HEK293 (cell line): ENCODE data around the gene CIZ1.
A peak's percentile ranks its signal among the peaks of the same experiment; 100 is the strongest.

Experiments used
- CTCF ChIA-PET: fragments of 350-600 bp; formaldehyde crosslinking; extraction: SDS; loops from one replicate; lab custom pipeline; 2021; ENCODE audit warnings: antibody characterized with exemption; lab: Yijun Ruan, JAX
- POLR2A ChIA-PET: fragments of 300-600 bp; formaldehyde crosslinking; extraction: SDS; loops from one replicate; lab custom pipeline; 2020; ENCODE audit warnings: antibody characterized with exemption, inconsistent platforms; lab: Yijun Ruan, JAX
- H3K27ac ChIP-seq: fragments of 200-500 bp; sonication (Bioruptor generic); 2 replicates; pipeline ENCODE4 v1.5.1; 2014; ENCODE audit warnings: low read depth, low read length, control low read depth, inconsistent platforms; ENCODE audit errors: extremely low read depth
- H3K36me3 ChIP-seq, 2 experiments: fragments of 200-500 bp in 1 of 2; sonication (Bioruptor generic) in 1 of 2; 1 replicate in 1 of 2; 2 replicates in 1 of 2; pipeline ENCODE4 v1.5.1; 2014 to 2017; ENCODE audit warnings: inconsistent platforms in 2 of 2, low read length in 2 of 2; ENCODE audit not compliant: control insufficient read depth in 2 of 2, insufficient read depth in 1 of 2
- H3K4me1 ChIP-seq: fragments of 200-500 bp; sonication (Bioruptor generic); 2 replicates; pipeline ENCODE4 v1.5.1; 2014; ENCODE audit warnings: mild to moderate bottlenecking, low read length, inconsistent platforms; ENCODE audit not compliant: control insufficient read depth, insufficient read depth
- H3K4me3 ChIP-seq: 2 replicates; pipeline ENCODE4 v1.5.1; 2011; ENCODE audit warnings: low read depth, mild to moderate bottlenecking, control low read depth, low read length, moderate library complexity
- H3K9me3 ChIP-seq: fragments of 200-500 bp; sonication (Bioruptor generic); 2 replicates; pipeline ENCODE4 v1.5.1; 2014; ENCODE audit warnings: low read depth, low read length, inconsistent platforms; ENCODE audit not compliant: control insufficient read depth, insufficient read depth
- BCL11B ChIP-seq: fragments of 450-650 bp; formaldehyde crosslinking; IDR thresholded peaks from 2 replicates; pipeline ENCODE4 v1.5.1; 2016; ENCODE audit warnings: low read depth, missing biosample characterization, missing genetic modification characterization
- GLI2 ChIP-seq: fragments of 450-650 bp; formaldehyde crosslinking; IDR thresholded peaks from 2 replicates; pipeline ENCODE4; 2017; ENCODE audit warnings: missing biosample characterization, missing genetic modification characterization, low read depth, borderline replicate concordance
- KLF9 ChIP-seq: fragments of 450-650 bp; formaldehyde crosslinking; IDR thresholded peaks from 2 replicates; pipeline ENCODE4 v1.5.1; 2016; ENCODE audit warnings: missing biosample characterization, missing genetic modification characterization, low read depth
- MZF1 ChIP-seq: fragments of 450-650 bp; formaldehyde crosslinking; IDR thresholded peaks from 2 replicates; pipeline ENCODE4 v1.5.1; 2017; ENCODE audit warnings: missing biosample characterization, missing genetic modification characterization, borderline replicate concordance
- PRDM1 ChIP-seq: fragments of 450-650 bp; formaldehyde crosslinking; IDR thresholded peaks from 2 replicates; pipeline ENCODE4; 2016; ENCODE audit warnings: missing biosample characterization, missing genetic modification characterization
- ZBTB7A ChIP-seq: fragments of 450-650 bp; formaldehyde crosslinking; IDR thresholded peaks from 2 replicates; pipeline ENCODE4 v1.5.1; 2016; ENCODE audit warnings: low read depth, missing biosample characterization, missing genetic modification characterization
- ZNF148 ChIP-seq: fragments of 450-650 bp; formaldehyde crosslinking; IDR thresholded peaks from 2 replicates; pipeline ENCODE4 v1.5.0; 2017; ENCODE audit warnings: missing biosample characterization, missing genetic modification characterization, borderline replicate concordance
- ZNF223 ChIP-seq: fragments of 450-650 bp; formaldehyde crosslinking; IDR thresholded peaks from 2 replicates; pipeline ENCODE4 v1.5.1; 2016; ENCODE audit warnings: missing biosample characterization, missing genetic modification characterization
- ZNF366 ChIP-seq: fragments of 450-650 bp; formaldehyde crosslinking; conservative IDR thresholded peaks from 2 replicates; pipeline ENCODE4 v1.5.1; 2016; ENCODE audit warnings: missing biosample characterization, missing genetic modification characterization
- ZNF596 ChIP-seq: fragments of 450-650 bp; IDR thresholded peaks from 2 replicates; pipeline ENCODE4 v1.5.0; 2018; ENCODE audit warnings: missing biosample characterization, mild to moderate bottlenecking, missing genetic modification characterization, moderate library complexity
- ZNF600 ChIP-seq: fragments of 450-650 bp; formaldehyde crosslinking; IDR thresholded peaks from 2 replicates; pipeline ENCODE4 v1.5.1; 2016; ENCODE audit warnings: missing biosample characterization, missing genetic modification characterization
- ZNF776 ChIP-seq: fragments of 450-650 bp; formaldehyde crosslinking; IDR thresholded peaks from 2 replicates; pipeline ENCODE4 v1.5.0; 2017; ENCODE audit warnings: missing biosample characterization, missing genetic modification characterization, borderline replicate concordance
- ZNF777 ChIP-seq: fragments of 450-650 bp; formaldehyde crosslinking; IDR thresholded peaks from 2 replicates; pipeline ENCODE4 v1.5.1; 2017; ENCODE audit warnings: missing biosample characterization, missing genetic modification characterization, borderline replicate concordance
- ZNF791 ChIP-seq: fragments of 450-650 bp; formaldehyde crosslinking; IDR thresholded peaks from 2 replicates; pipeline ENCODE4 v1.5.1; 2016; ENCODE audit warnings: missing biosample characterization, missing genetic modification characterization
- ZNF830 ChIP-seq: fragments of 450-650 bp; IDR thresholded peaks from 2 replicates; pipeline ENCODE4 v1.5.0; 2018; ENCODE audit warnings: missing biosample characterization, missing genetic modification characterization, low read depth, mild to moderate bottlenecking, moderate library complexity
- ZNF843 ChIP-seq: fragments of 450-650 bp; formaldehyde crosslinking; IDR thresholded peaks from 2 replicates; pipeline ENCODE4 v1.5.1; 2016; ENCODE audit warnings: missing biosample characterization, missing genetic modification characterization
- ZSCAN18 ChIP-seq: fragments of 450-650 bp; formaldehyde crosslinking; IDR thresholded peaks from 2 replicates; pipeline ENCODE4 v1.5.1; 2016; ENCODE audit warnings: missing biosample characterization, missing genetic modification characterization

Gene CIZ1

GRCh38 chr9:128120061-128120740 is 71.2 kb downstream of the CIZ1 start:
- TF ChIP-seq ZNF148 (tag by site-specific recombination) = no peak
- no peak for TF ChIP-seq ZNF777 (tag by site-specific recombination)
- no peak for TF ChIP-seq ZSCAN18 (tag by site-specific recombination)
- TF ChIP-seq ZNF791 = no peak
- no peak for TF ChIP-seq ZNF223
- no peak for TF ChIP-seq GLI2 (tag by site-specific recombination)
- no peak overlapping the region for H3K27ac ChIP-seq
- no peak overlapping the region for H3K4me3 ChIP-seq
- H3K4me1 ChIP-seq = no peaks in the 10 kb centered on the region
- ChIA-PET POLR2A (interaction anchor here (0.6 to 1.4 kb wide), 4 partner anchors 8 to 569 kb away, joined by 3 read pairs; no protein-coding TSS in a partner anchor), CTCF (interaction anchor here (0.6 to 1.6 kb wide), 3 partner anchors 8 to 336 kb away, joined by 3 to 10 read pairs (median 4); no protein-coding TSS in a partner anchor)
- H3K36me3 ChIP-seq = peaks cover 0 to 55% of the 10 kb centered on the region in 2 experiments; a peak in 2 of 3 replicates
- H3K9me3 ChIP-seq = no peaks in the 10 kb centered on the region

GRCh38 chr9:128118971-128119665 is 72.3 kb downstream of the CIZ1 start:
- CTCF ChIA-PET = interaction anchor here (1.2 to 1.6 kb wide), 2 partner anchors 9 to 176 kb away, joined by 4 to 10 read pairs; no protein-coding TSS in a partner anchor

GRCh38 chr9:128118472-128118857 is 72.9 kb downstream of the CIZ1 start:
- Histone ChIP-seq H3K9me3 (no peaks in the 10 kb centered on the region), H3K27ac (no peak overlapping the region), H3K36me3 (peaks cover 0 to 51% of the 10 kb centered on the region in 2 experiments; a peak in 2 of 3 replicates), H3K4me1 (no peaks in the 10 kb centered on the region)
- ChIA-PET POLR2A (interaction anchor here (1.8 kb wide), 1 partner anchor 9 kb away, joined by 13 read pairs; the partner anchor contains the start of gene PTGES2), CTCF (interaction anchor here (0.7 to 5.2 kb wide), 43 partner anchors 8 to 300 kb away, joined by 3 to 88 read pairs (median 8); partner anchors contain the start of genes NAIF1, PIP5KL1 and SLC25A25)
- TF ChIP-seq ZNF843 (tag by site-specific recombination) (0 out of 2 replicates have a peak, but pooled peaks have one; percentile 27), ZNF830 (no peak), KLF9 (tag by site-specific recombination) (no peak), PRDM1 (tag by site-specific recombination) (0 out of 2 replicates have a peak, but pooled peaks have one; percentile 16), ZNF366 (peak; percentile 98)
- TF ChIP-seq, all 188 proteins: peak for 3
- no peak overlapping the region for H3K4me3 ChIP-seq

More at GRCh38 chr9:128118971-128119665, 72.3 kb downstream of the CIZ1 start:
- no peaks in the 10 kb centered on the region for H3K9me3 ChIP-seq
- TF ChIP-seq ZNF600 (tag by site-specific recombination) = no peak
- TF ChIP-seq BCL11B (tag by site-specific recombination) = no peak
- no peak for TF ChIP-seq ZBTB7A (tag by site-specific recombination)
- TF ChIP-seq ZNF776 (tag by site-specific recombination) = no peak
- no peak for TF ChIP-seq MZF1
- TF ChIP-seq ZNF596 (tag by site-specific recombination) = no peak
- TF ChIP-seq, all 188 proteins: peak for 0
- POLR2A ChIA-PET = interaction anchor here (0.6 to 1.4 kb wide), 2 partner anchors 8 to 9 kb away, joined by 3 read pairs; no protein-coding TSS in a partner anchor
- Histone ChIP-seq H3K27ac (no peak overlapping the region), H3K36me3 (peaks cover 0 to 53% of the 10 kb centered on the region in 2 experiments; a peak in 2 of 3 replicates), H3K4me3 (no peak overlapping the region), H3K4me1 (no peaks in the 10 kb centered on the region)
